Small intestine (tissue), 7 donors: Measurements from ENCODE around the gene SLC27A6. TPM values are rescaled to one million over a fixed set of nuclear protein-coding genes. Genes with fewer than 3 reads are reported as not detected.

Source experiments
- DNase-seq, 2 donors: peaks; one replicate each; pipeline versions ENCODE4 v3.0.0 to v3.0.0-alpha.2; 2013
- FAIRE-seq: peaks from 2 replicates; lab custom pipeline; 2012; peaks lifted over from hg19 to GRCh38; lab: Jason Lieb, UNC
- H3K27ac ChIP-seq, 3 donors: one replicate each; pipeline ENCODE4 v1.5.1; 2013; ENCODE audit warnings: low read length in 2 of 3, mild to moderate bottlenecking in 2 of 3, control low read depth in 1 of 3, inconsistent platforms in 1 of 3, low read depth in 1 of 3, moderate library complexity in 1 of 3
- H3K27me3 ChIP-seq, 3 donors: one replicate each; pipeline ENCODE4 v1.6.1; 2013; ENCODE audit warnings: low read length in 3 of 3, inconsistent platforms in 1 of 3; ENCODE audit not compliant: control insufficient read depth in 3 of 3, insufficient read depth in 3 of 3
- H3K36me3 ChIP-seq, 3 donors: one replicate each; pipeline ENCODE4 v1.6.1; 2013; ENCODE audit warnings: low read length in 3 of 3, inconsistent platforms in 1 of 3, low read depth in 1 of 3, mild to moderate bottlenecking in 1 of 3, moderate library complexity in 1 of 3; ENCODE audit not compliant: control insufficient read depth in 3 of 3, insufficient read depth in 2 of 3
- H3K4me1 ChIP-seq, 3 donors: one replicate each; pipeline ENCODE4 v1.6.1; 2013; ENCODE audit warnings: low read length in 2 of 3, inconsistent platforms in 1 of 3, low read depth in 1 of 3, mild to moderate bottlenecking in 1 of 3, moderate library complexity in 1 of 3; ENCODE audit not compliant: control insufficient read depth in 3 of 3, insufficient read depth in 2 of 3
- H3K4me3 ChIP-seq, 3 donors: one replicate each; pipeline ENCODE4 v1.5.1; 2013; ENCODE audit warnings: low read length in 3 of 3, control low read depth in 1 of 3, inconsistent platforms in 1 of 3, low read depth in 1 of 3, mild to moderate bottlenecking in 1 of 3, moderate library complexity in 1 of 3
- H3K9me3 ChIP-seq, 2 donors: one replicate each; pipeline ENCODE4 v1.6.1; 2013; ENCODE audit warnings: low read depth in 1 of 2, low read length in 1 of 2; ENCODE audit not compliant: control insufficient read depth in 2 of 2, insufficient read depth in 1 of 2
- WGBS, 3 donors: extraction: QIAGEN DNeasy Blood & Tissue Kit; methylation state at CpG; one replicate each; pipeline ENCODE4 v1.1.7; 2013; 5-methylcytosine and 5-hydroxymethylcytosine counted together
- polyA plus RNA-seq, 4 donors: library from polyadenylated mRNA; stranded (reverse) in 3 of 4; unstranded in 1 of 4; fragments of 200-250 nt in 3 of 4; fragments of 120-200 nt in 1 of 4; gene quantifications; one replicate each; pipeline versions ENCODE4 v1.2.1 to v1.2.3, GENCODE V29; 2013
- donor health status: healthy with polysubstance abuse.
- donor health status: control.
- donor health status: control.
- donor health status: Bipolar disorder and iron deficiency.
- donor health status: healthy.

Gene SLC27A6
- polyA plus RNA-seq, 4 donors, result 0.50 to 1.5 (median 0.54) TPM; not detected in 1

GRCh38 chr5:128973244-128973643 lies 8.0 kb downstream of the SLC27A6 start:
- DNase-seq, result peak in 1 of 2 donors; percentile 6
- no peak overlapping the region for H3K4me3 ChIP-seq
- no peak overlapping the region for H3K27ac ChIP-seq
- no peaks in the 10 kb centered on the region for H3K4me1 ChIP-seq
- FAIRE-seq, result no peak
- H3K9me3 ChIP-seq, result no peaks in the 10 kb centered on the region
- H3K27me3 ChIP-seq, result no peaks in the 10 kb centered on the region
- H3K36me3 ChIP-seq, result no peaks in the 10 kb centered on the region
- WGBS, 3 donors, result 70 to 80% (median 77%) methylated on average over 9 of the region's 9 CpGs

- H3K27ac ChIP-seq, result no peak overlapping the region
- FAIRE-seq (no peak), DNase-seq (no peak)
- no peak overlapping the region for H3K4me3 ChIP-seq
- H3K4me1 ChIP-seq, result no peaks in the 10 kb centered on the region
- no peaks in the 10 kb centered on the region for H3K9me3 ChIP-seq
- no peaks in the 10 kb centered on the region for H3K36me3 ChIP-seq
- no peaks in the 10 kb centered on the region for H3K27me3 ChIP-seq
- 30 to 58% (median 36%) methylated on average over 1 of the region's 1 CpG for WGBS, 3 donors
Observed at GRCh38 chr5:128974567-128974966, 9.3 kb downstream of the SLC27A6 start.

- no peak overlapping the region for H3K4me3 ChIP-seq
- H3K27me3 ChIP-seq, result no peaks in the 10 kb centered on the region
- no peaks in the 10 kb centered on the region for H3K4me1 ChIP-seq
- H3K27ac ChIP-seq, result no peak overlapping the region
- no peaks in the 10 kb centered on the region for H3K9me3 ChIP-seq
- no peaks in the 10 kb centered on the region for H3K36me3 ChIP-seq
- 64 to 69% (median 69%) methylated on average over 1 of the region's 1 CpG for WGBS, 3 donors
- no peak for FAIRE-seq
- no peak for DNase-seq
Observed at GRCh38 chr5:128979761-128980160, 14.5 kb downstream of the SLC27A6 start.

GRCh38 chr5:128980917-128981316 lies 15.6 kb downstream of the SLC27A6 start:
- FAIRE-seq, result no peak
- Histone ChIP-seq H3K4me1 (no peaks in the 10 kb centered on the region), H3K36me3 (no peaks in the 10 kb centered on the region), H3K27me3 (no peaks in the 10 kb centered on the region), H3K27ac (no peak overlapping the region), H3K9me3 (no peaks in the 10 kb centered on the region), H3K4me3 (no peak overlapping the region)
- DNase-seq, result no peak
- 58 to 90% (median 66%) methylated on average over 3 of the region's 3 CpGs for WGBS, 3 donors

- no peaks in the 10 kb centered on the region for H3K36me3 ChIP-seq
- DNase-seq, result no peak
- no peaks in the 10 kb centered on the region for H3K4me1 ChIP-seq
- no peak overlapping the region for H3K4me3 ChIP-seq
- no peaks in the 10 kb centered on the region for H3K27me3 ChIP-seq
- no peak overlapping the region for H3K27ac ChIP-seq
- WGBS, 3 donors, result 54 to 79% (median 66%) methylated on average over 1 of the region's 1 CpG
- FAIRE-seq, result no peak
- no peaks in the 10 kb centered on the region for H3K9me3 ChIP-seq
Observed at GRCh38 chr5:128984480-128984879, 19.2 kb downstream of the SLC27A6 start.

- Histone ChIP-seq H3K4me3 (no peak overlapping the region), H3K27ac (no peak overlapping the region), H3K36me3 (no peaks in the 10 kb centered on the region), H3K4me1 (no peaks in the 10 kb centered on the region), H3K9me3 (no peaks in the 10 kb centered on the region), H3K27me3 (no peaks in the 10 kb centered on the region)
- DNase-seq (no peak), FAIRE-seq (no peak)
- 72 to 94% (median 90%) methylated on average over 1 of the region's 1 CpG for WGBS, 3 donors
Observed at GRCh38 chr5:128988476-128988875, 23.2 kb downstream of the SLC27A6 start.

GRCh38 chr5:129001841-129002526 lies 36.7 kb downstream of the SLC27A6 start:
- DNase-seq, result no peak
- 41 to 66% (median 44%) methylated on average over 5 of the region's 5 CpGs for WGBS, 3 donors
- FAIRE-seq, result no peak
- H3K4me1 ChIP-seq, result no peaks in the 10 kb centered on the region
- H3K9me3 ChIP-seq, result no peaks in the 10 kb centered on the region
- no peaks in the 10 kb centered on the region for H3K36me3 ChIP-seq
- no peak overlapping the region for H3K27ac ChIP-seq
- no peaks in the 10 kb centered on the region for H3K27me3 ChIP-seq
- H3K4me3 ChIP-seq, result no peak overlapping the region

- Histone ChIP-seq H3K27ac (no peak overlapping the region), H3K4me3 (no peak overlapping the region), H3K36me3 (no peaks in the 10 kb centered on the region), H3K27me3 (no peaks in the 10 kb centered on the region), H3K9me3 (no peaks in the 10 kb centered on the region), H3K4me1 (no peaks in the 10 kb centered on the region)
- DNase-seq (no peak), FAIRE-seq (no peak)
- 66 to 81% (median 67%) methylated on average over 2 of the region's 2 CpGs for WGBS, 3 donors
Observed at GRCh38 chr5:129002527-129002842, 37.2 kb downstream of the SLC27A6 start.

- 71 to 87% (median 77%) methylated on average over 2 of the region's 2 CpGs for WGBS, 3 donors
- FAIRE-seq, result no peak
- Histone ChIP-seq H3K4me1 (no peaks in the 10 kb centered on the region), H3K27ac (no peak overlapping the region), H3K4me3 (no peak overlapping the region), H3K36me3 (no peaks in the 10 kb centered on the region), H3K27me3 (no peaks in the 10 kb centered on the region), H3K9me3 (no peaks in the 10 kb centered on the region)
- no peak for DNase-seq
Observed at GRCh38 chr5:129003232-129003631, 37.9 kb downstream of the SLC27A6 start.
